ENCODE data around the gene SPINK4.

SPINK4 gene

GRCh38 chr9:33290247-33291030 is 50.5 kb downstream of the SPINK4 start, which contains the start of gene NFX1:
TSS of gene NFX1 (plus strand) at chr9:33290516. CDS start at chr9:33290573, 57 bp downstream.
- POLR2A ChIA-PET: interaction anchor here (0.7 to 1.4 kb wide), 11 partner anchors 12 to 1329 kb away, joined by 3 to 14 read pairs (median 4); partner anchors contain the start of gene NOL6
- peak; percentile 95 for DNase-seq (ENCODE audit: extremely low spot score)
- no peak for TF ChIP-seq CTCF (IDR thresholded peaks at IDR 0.05; ENCODE audit: control extremely low read depth, extremely low read depth, low read depth, missing control alignments)
- CTCF ChIA-PET: interaction anchor here (0.6 to 1.9 kb wide), 5 partner anchors 9 to 84 kb away, joined by 3 to 6 read pairs (median 4); no protein-coding TSS in a partner anchor

- DNase-seq (ENCODE audit: extremely low spot score): no peak
- ChIA-PET POLR2A (interaction anchor here (1.0 to 1.1 kb wide), 3 partner anchors 17 to 265 kb away, joined by 4 to 6 read pairs (median 4); no protein-coding TSS in a partner anchor), CTCF (interaction anchor here (1.9 kb wide), 1 partner anchor 19 kb away, joined by 4 read pairs; no protein-coding TSS in a partner anchor)
- no peak for TF ChIP-seq CTCF (IDR thresholded peaks at IDR 0.05; ENCODE audit: control extremely low read depth, extremely low read depth, low read depth, missing control alignments)
These were observed 51.0 kb downstream of the SPINK4 start for GRCh38 chr9:33291031-33291397.

- TF ChIP-seq CTCF (IDR thresholded peaks at IDR 0.05; ENCODE audit: control extremely low read depth, extremely low read depth, low read depth, missing control alignments): no peak
- ChIA-PET CTCF (interaction anchor here (1.9 kb wide), 1 partner anchor 18 kb away, joined by 4 read pairs; no protein-coding TSS in a partner anchor), POLR2A (no interaction called here)
- DNase-seq (ENCODE audit: extremely low spot score): no peak
These were observed 51.9 kb downstream of the SPINK4 start for GRCh38 chr9:33291901-33292300.

- ChIA-PET POLR2A (no interaction called here), CTCF (no interaction called here)
- TF ChIP-seq CTCF (IDR thresholded peaks at IDR 0.05; ENCODE audit: control extremely low read depth, extremely low read depth, low read depth, missing control alignments): no peak
- no peak for DNase-seq (ENCODE audit: extremely low spot score)
These were observed 53.8 kb downstream of the SPINK4 start for GRCh38 chr9:33293782-33294181.

- CTCF ChIA-PET: no interaction called here
- TF ChIP-seq CTCF (IDR thresholded peaks at IDR 0.05; ENCODE audit: control extremely low read depth, extremely low read depth, low read depth, missing control alignments): no peak
- no peak for DNase-seq (ENCODE audit: extremely low spot score)
- POLR2A ChIA-PET: no interaction called here
These were observed 54.9 kb downstream of the SPINK4 start for GRCh38 chr9:33294670-33295432.

GRCh38 chr9:33295571-33295970 is 55.6 kb downstream of the SPINK4 start:
- ChIA-PET POLR2A (no interaction called here), CTCF (interaction anchor here (1.2 to 2.3 kb wide), 4 partner anchors 8 to 13 kb away, joined by 3 to 19 read pairs (median 6); no protein-coding TSS in a partner anchor)
- peak; percentile 62 for DNase-seq (ENCODE audit: extremely low spot score)
- TF ChIP-seq CTCF (IDR thresholded peaks at IDR 0.05; ENCODE audit: control extremely low read depth, extremely low read depth, low read depth, missing control alignments): no peak

Data from GM10248 (cell line).